ENCODE measurements around the gene BEX1.
"Not testable (repeated sequence)": the region's sequence is repeated elsewhere in the genome, so short reads cannot be mapped to it uniquely, and the experiment has no call there.

Gene BEX1

DNA sequence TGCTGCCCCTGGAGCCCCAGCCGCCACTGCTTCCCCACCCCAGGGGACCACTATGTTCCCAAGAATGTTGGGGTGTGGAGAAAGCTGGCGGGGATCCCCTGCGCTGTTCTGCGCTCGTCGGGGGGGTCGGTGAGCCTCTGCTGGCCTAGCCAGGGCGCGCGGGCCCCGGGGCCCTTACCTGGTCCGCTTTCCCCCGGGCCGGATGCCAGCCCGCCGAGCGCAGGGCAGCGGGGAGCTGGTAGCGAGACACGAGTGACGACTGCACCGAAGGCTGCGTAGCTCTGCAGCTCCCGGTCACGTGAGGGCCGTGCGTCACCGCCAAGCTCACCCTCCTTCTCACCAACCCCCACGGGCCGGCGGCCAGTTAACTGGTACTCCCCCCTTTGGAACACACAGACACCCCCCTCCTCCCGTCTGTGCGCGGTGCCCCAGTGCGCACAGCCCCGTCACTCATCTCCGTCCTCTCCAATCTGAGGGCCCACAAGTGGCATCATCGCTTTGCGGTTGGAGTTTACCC is at the start of gene BEX1:
TSS of gene BEX1 (minus strand) at position 254 of the 517 bp plus-strand sequence. CDS start 897 bp downstream, outside the sequence.
- peak; percentile 11 to 49 for DNase-seq

DNA sequence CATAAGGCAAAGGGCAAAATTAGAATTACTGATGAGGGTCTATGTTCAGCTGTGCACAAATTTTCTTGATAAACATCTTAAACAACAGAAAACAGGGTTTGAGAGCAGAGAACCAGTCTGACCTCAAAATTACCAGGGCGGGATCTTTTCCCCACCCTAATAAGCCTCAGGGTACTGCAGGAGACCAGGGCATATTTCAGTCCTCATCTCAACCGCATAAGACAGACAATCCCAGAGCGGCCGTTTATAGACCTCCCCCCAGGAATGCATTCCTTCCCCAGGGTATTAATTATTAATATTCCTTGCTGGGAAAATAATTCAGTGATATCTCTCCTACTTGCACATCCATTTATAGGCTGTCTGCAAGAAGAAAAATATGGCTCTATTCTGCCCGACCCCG is 45.5 kb upstream of the BEX1 start:
- DNase-seq = not testable (repeated sequence)

DNA sequence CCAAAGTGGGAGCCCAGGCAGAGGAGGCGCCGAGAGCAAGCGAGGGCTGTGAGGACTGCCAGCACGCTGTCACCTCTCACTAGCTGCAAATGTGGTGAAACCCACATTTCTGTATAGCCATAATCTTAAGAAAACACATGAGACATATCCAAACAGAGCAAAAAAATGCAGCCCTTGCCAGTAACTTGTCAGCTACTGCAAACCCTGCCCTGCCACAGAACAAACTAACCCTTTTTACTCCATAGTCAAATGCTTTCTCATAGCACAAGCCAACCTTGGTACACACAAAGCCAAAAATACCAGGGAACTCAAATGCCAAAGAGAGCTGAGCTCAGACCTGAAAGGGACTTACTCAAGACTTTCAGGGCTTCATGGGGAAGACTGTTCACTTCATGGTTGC is 43.9 kb upstream of the BEX1 start:
- DNase-seq = no peak

DNA sequence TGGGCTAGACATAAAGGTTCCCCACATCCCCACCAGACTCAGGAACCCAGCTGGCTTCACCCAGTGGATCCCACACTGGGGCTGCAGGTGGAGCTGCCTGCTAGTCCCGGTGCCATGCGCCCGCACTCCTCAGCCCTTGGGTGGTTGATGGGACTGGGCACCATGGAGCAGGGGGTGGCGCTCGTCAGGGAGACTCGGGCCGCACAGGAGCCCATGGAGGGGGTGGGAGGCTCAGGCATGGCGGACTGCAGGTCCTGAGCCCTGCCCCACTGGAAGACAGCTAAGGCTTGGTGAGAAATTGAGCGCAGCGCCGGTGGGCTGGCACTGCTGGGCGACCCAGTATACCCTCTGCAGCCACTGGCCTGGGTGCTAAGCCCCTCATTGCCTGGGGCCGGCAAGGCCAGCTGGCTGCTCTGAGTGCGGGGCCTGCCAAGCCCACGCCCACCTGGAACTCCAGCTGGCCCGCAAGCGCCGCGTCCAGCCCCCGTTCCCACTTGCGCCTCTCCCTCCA is 43.3 kb upstream of the BEX1 start:
- DNase-seq = not testable (repeated sequence)

DNA sequence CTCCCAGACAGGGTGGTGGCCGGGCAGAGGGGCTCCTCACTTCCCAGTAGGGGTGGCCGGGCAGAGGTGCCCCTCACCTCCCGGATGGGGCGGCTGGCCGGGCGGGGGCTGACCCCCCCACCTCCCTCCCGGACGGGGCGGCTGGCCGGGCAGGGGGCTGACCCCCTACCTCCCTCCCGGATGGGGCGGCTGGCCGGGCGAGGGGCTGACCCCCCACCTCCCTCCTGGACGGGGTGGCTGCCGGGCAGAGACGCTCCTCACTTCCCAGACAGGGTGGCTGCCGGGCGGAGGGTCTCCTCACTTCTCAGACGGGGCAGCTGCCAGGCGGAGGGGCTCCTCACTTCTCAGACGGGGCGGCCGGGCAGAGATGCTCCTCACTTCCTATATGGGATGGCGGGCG is 40.4 kb upstream of the BEX1 start:
- DNase-seq = not testable (repeated sequence)

DNA sequence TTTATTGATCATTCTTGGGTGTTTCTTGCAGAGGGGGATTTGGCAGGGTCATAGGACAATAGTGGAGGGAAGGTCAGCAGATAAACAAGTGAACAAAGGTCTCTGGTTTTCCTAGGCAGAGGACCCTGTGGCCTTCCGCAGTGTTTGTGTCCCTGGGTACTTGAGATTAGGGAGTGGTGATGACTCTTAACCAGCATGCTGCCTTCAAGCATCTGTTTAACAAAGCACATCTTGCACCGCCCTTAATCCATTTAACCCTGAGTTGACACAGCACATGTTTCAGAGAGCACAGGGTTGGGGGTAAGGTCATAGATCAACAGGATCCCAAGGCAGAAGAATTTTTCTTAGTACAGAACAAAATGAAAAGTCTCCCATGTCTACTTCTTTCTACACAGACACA is 39.9 kb upstream of the BEX1 start:
- DNase-seq = not testable (repeated sequence)

DNA sequence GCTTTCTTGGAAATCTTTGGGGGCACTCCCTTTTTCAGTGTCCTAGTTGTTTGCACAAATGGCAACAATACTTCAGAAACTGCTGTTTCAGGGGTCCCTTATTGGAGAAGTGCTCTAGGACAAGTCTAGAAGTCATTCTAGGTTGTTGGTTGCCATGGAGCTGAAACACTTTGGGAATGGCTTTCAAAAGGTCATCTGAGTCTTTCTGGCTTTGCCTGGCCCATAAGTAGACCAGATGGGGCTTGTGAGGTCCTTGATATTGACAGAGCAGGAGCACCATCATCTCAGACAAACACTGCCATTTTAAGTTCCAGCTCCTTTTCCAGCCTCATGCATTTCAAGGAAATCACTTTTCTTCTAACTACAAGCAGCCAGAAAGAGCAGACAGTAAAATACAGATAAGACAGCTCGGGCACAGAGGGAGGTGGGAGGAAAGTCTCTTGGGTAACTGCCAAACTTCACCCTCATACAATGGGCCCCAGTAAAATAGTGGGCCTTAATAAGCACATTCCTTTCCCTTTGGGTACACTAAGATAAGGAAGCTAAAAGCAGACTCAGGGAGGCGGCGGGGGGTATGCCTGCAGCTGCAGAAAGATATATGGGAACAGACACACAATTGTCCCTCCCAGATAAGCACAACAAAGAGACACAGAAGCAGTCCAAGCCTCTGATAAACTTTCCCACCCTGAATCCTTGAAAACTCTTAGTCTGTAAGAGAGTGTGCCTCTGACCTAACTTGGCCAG is 37.5 kb upstream of the BEX1 start:
- no peak for DNase-seq

DNA sequence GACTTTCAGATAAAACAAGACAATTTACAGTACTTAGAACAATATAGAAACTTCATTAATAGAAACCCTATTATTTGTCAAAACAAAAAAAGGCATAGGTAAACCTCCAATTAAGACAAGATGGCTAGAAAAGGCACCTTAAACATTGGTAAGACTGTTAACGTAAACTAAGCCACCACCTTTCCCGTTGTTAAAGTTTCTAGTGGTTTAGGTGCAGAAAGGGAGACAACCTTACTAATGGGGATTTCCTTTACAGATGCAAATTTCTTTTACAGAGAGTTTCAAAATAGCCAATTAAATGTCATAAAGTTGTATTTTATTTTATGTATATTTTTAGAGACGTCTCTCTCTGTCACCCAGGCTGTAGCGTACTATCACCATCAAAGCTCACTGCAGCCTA is 36.5 kb upstream of the BEX1 start:
- no peak for DNase-seq

DNA sequence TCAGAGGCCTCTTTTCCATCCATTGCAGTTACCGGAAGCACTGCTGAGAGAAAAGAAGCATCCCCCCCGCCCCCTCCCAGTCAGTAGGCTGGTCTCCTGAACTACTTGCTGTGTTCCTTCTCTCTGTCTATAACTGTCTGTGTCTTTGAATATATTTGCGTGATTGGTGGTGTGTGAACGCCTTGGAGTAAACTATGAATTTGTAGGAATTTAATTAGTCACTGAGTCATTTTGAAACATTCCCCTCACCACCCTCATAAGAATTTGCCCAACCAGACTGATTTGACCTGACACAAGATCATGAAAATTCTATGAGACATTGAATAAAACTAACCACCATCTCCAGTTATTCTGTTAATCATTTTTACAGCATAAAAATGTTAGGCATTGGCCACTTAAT is 35.7 kb upstream of the BEX1 start:
- DNase-seq = no peak

DNA sequence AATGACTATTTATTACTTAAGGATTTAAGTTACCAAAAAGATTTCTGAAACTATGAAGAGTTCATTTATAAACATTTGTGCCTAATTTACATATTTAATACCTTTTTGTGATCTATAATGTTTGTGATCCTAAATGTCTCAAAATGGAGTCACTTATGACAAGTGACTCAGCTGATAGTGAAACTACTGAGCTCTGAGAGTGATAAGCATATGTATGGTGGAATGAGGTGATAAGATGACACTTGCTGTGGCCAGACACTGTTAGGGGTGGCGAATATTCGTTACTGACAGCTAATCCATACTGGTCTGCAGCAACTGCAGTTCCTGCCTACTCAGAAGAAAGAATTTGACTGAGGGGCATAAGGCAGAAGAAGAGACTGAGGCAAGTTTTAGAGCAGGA is 34.5 kb upstream of the BEX1 start:
- no peak for DNase-seq

DNA sequence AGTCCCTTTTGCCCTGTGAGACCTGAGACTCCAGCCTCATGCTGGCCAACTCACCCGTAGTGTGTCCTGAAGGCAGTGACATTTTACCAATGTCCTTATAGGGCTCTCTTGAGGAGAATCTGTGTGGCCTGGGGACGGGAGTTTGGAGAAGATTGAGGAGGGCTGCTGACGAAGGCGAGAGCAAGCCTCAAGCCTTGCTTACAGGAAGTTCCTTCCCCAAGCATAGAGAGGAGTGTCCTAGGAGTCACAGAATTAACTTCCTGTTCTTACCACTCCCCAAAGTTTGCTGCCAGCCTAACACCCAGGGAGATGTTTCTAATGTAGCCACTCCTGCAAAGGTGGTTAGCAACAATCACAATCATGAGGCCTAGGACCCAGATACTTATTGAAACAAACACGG is 29.0 kb upstream of the BEX1 start, which contains the start of gene NXF3:
TSS of gene NXF3 (minus strand) at position 202 of the 400 bp plus-strand sequence. CDS start at position 82, 120 bp downstream.
- no peak for DNase-seq

DNA sequence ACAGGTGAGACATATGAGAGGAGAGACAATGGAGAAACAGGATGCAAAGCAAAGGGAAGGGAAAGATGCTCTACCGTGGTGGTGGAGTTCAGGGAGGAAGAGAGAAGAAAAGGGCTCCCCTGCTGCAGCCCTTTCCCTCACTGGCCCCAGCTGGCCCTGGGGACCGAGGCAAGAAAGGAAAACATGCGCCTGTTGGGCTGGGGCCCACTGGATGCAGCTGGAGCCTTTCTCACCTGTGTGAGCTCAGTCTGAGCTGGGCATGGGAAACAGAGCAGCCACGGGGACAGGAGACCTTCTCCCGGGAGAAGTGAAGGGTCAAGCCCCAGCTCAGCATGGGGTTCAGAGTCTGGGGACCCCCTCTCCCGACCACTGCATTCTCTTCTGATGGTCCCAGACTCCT is 17.1 kb upstream of the BEX1 start:
- no peak for DNase-seq

DNA sequence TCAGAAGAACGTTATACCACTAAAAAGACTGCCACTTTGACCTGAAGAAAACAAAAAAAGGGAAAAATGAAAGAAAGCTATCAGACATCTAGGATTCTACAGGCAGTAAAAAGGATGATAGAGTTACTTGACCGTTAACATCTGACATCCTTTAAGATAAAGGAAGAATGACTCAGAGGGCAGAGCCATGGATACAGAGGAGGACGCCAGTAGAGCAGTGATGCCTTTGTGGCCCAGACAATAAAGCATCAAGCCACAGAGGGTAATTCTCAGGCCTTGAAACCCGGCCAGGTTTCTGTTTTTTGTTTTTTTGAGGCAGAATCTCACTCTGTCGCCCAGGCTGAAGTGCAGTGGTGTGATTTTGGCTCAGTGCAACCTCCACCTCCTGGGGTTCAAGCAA is 9.5 kb upstream of the BEX1 start:
- DNase-seq = no peak

DNA sequence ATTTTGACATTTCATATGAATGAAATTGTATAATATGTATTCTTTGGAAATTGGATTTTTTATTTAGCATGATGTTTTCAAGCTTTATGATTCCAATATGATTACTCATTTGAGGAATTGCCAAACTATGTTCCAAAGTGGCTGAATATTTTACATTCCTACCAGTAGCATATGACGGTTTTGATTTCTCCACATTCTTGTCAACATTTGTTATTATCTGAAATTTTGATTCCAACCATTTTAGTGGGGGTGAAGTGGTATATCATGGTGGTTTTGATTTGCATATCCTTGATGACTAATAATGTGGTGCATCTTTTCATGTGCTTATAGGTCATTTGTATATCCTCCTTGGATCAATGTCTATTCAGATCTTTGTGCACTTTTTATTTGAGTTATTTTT is 2.6 kb upstream of the BEX1 start:
- DNase-seq = no peak

DNA sequence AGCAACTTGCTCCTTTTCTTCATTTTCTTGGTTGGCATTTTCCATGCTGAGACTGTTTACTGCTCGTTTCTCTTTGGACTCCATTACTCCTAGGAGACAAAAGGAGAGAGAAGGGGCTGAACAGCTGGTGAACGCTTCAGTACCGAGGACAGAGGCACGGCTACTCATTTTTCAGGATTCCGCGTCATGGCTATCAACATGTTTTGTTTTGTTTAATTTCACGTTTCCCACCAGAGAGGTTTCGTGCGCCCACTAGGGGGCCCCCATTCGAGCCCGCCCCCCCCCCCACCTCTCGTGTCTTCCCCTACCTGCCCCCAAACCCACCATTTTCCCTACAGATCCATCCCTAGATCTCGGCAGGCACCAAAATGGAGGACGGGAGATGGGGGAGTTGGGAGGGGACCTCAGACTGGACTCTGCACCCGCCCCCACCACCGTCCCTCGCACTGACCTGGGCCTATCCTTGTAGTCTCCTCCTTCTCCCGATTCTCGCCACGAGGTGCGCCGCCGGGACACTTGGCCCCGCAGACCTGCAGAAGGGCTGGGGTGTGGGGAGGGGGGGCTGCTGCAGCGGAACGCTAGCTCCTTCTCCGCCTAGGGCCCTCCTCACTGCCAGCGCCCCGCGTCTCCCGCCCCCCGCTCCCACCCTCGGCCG is 653 bp downstream of the BEX1 start:
- DNase-seq = no peak

DNA sequence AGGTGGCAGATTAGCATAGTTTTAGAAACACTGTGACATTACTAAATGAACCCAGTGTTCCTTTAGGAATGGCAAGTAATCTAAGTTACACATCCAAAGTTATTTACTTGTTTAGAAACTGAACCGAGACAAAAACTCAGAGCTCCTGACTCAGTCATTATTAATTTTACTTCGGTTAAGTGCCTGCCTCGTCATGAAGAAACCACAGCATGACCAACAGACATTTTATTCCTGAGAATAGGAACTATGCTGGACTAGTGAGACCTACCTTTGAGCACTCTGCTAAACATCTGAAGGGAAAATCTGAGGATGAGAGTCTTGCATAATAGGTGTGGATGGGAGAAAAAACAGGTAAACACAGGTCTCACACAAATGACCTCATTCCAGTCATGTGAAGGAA is 2.5 kb downstream of the BEX1 start:
- no peak for DNase-seq

DNA sequence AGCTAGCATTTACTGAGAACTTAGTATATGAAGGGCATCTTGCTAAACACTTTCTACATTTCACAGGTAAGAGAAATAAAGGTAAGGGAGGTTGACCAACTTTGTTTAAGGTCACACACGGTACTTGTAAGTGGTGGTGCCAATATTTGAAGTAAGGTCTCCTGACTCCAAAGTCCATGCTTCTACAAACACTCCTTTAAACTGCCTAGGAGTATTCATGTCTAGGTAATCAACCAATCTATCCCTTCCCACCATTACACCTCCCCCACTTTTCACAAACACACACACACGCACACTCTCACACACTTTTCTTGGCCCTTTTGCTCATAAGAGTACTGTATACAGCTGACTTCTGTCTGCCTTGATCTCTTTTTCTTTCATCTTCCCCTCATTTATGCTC is 7.1 kb downstream of the BEX1 start:
- DNase-seq = no peak

DNA sequence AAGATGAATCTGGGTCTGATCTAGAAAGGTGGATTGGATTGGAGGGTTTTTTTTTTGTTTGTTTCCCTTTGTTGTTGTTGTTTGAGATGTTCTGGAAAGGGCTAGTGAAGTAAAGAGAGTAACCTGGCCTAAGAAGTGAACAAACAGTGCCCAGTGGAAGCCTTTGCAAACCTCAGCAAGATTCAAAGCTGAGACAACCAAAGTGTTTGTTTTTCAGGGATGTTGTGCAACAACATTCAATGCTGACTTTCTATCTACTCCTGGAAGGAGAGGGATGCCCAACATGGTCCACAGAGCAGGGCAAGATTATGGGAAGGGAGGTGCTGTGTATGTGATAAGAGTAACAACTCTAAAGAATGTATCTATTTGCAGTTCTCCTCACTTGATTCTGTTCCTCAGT is 11.3 kb downstream of the BEX1 start:
- no peak for DNase-seq

DNA sequence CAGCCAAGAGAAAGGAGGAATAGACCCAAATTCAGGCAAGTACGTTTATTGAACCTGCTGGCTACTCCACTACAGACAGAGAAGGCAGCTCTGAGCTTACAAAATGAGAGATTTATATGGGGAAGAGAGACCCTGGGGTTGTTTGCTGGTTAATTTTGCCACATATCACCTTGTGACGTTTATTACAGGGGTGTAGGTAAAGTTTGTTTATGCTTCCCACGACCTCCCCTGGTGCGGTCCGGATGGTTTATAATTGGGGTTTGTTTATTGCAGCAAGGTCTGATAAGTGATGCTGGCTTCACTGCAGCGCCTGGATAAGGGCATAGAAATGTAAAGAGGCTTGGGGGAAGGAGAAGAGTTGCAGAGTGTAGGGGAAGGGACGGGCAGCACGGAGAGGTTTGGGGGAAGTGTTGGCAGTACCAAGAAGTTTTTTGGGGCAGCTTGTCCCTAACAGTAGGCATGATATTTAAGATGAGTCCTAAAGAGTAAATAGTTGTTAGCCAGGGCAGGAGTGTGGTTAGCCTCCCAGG is 12.6 kb downstream of the BEX1 start:
- DNase-seq = no peak

DNA sequence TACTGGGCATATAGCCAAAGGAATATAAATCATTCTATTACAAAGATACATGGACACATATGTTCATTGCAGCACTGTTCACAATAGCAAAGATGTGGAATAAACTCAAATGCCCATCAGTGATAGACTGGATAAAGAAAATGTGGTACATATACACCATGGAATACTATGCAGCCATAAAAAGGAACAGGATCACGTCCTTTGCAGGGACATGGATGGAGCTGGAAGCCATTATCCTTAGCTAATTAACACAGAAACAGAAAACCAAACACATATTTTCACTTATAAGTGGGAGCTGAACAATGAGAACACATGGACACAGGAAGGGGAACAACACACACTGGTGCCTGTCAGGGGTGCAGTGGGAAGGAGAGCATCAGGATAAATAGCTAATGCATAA is 30.6 kb downstream of the BEX1 start:
- DNase-seq = not testable (repeated sequence)

DNA sequence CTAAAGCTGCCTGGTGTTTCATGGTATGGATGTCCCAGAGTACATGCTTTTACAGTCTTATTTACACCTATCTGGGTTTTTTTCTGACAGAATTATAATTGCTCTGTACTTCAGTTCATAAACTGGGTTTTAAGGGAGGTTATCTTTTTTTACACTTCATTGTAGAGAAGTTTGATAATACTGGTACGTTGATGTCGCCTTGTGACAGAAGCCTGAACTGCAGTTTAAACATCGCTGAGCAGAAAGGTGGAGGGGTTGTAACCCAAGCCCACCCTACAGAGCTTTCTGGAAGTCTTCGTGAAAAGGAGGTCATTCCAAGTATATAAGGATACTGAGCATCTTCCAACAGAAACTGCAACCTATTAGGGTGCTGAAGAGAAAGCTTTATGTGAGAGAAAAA is 46.4 kb downstream of the BEX1 start:
- no peak for DNase-seq

DNA sequence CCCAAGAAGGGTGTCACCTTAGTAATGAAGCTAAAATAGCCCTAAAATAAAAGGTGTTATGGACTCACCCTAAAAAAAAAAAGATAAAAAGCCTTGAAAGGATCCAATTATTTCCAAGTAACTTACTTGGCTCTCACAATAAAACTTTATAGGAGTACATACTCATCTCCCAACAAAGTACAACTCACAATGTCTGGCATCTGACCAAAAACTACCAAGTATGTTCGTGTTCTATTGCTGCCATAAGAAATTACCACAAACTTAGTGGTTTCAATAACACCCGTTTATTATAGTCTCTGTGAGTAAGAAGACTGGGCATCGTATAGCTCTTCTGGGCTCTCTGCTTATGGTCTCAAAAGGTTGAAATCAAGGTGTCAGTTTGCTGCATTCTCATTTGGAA is 51.0 kb downstream of the BEX1 start:
- DNase-seq = no peak
